Measurements from ENCODE around the gene C13orf46.

C13orf46 gene

GRCh38 chr13:113968463-113969310 lies 5.2 kb downstream of the C13orf46 start:
- H3K4me3 ChIP-seq (ENCODE audit: low read depth, low read length), result no peak overlapping the region
- TF ChIP-seq CTCF (IDR thresholded peaks at IDR 0.05; ENCODE audit: low read depth, low read length, missing control alignments), result no peak
- no peak for DNase-seq (ENCODE audit: low read depth)

GRCh38 chr13:113967729-113968462 lies 6.0 kb downstream of the C13orf46 start:
- no peak overlapping the region for H3K4me3 ChIP-seq (ENCODE audit: low read depth, low read length)
- no peak for TF ChIP-seq CTCF (IDR thresholded peaks at IDR 0.05; ENCODE audit: low read depth, low read length, missing control alignments)
- DNase-seq (ENCODE audit: low read depth), result no peak

GRCh38 chr13:113967206-113967720 lies 6.6 kb downstream of the C13orf46 start:
- TF ChIP-seq CTCF (IDR thresholded peaks at IDR 0.05; ENCODE audit: low read depth, low read length, missing control alignments), result no peak
- H3K4me3 ChIP-seq (ENCODE audit: low read depth, low read length), result no peak overlapping the region
- DNase-seq (ENCODE audit: low read depth), result no peak

GRCh38 chr13:113965968-113966884 lies 7.7 kb downstream of the C13orf46 start:
- DNase-seq (ENCODE audit: low read depth), result no peak
- H3K4me3 ChIP-seq (ENCODE audit: low read depth, low read length), result no peak overlapping the region
- TF ChIP-seq CTCF (IDR thresholded peaks at IDR 0.05; ENCODE audit: low read depth, low read length, missing control alignments), result no peak

- H3K4me3 ChIP-seq (ENCODE audit: low read depth, low read length), result no peak overlapping the region
- no peak for DNase-seq (ENCODE audit: low read depth)
- TF ChIP-seq CTCF (IDR thresholded peaks at IDR 0.05; ENCODE audit: low read depth, low read length, missing control alignments), result no peak
Observed at GRCh38 chr13:113965383-113965874, 8.4 kb downstream of the C13orf46 start.

- no peak for TF ChIP-seq CTCF (IDR thresholded peaks at IDR 0.05; ENCODE audit: low read depth, low read length, missing control alignments)
- H3K4me3 ChIP-seq (ENCODE audit: low read depth, low read length), result no peak overlapping the region
- DNase-seq (ENCODE audit: low read depth), result no peak
Observed at GRCh38 chr13:113964251-113964995, 9.5 kb downstream of the C13orf46 start.
